B cell (primary cell): Measurements from ENCODE around the gene CCND2. TPM values are rescaled to one million over a fixed set of nuclear protein-coding genes. Genes with fewer than 3 reads are reported as not detected.
"Not testable (repeated sequence)": the region's sequence is repeated elsewhere in the genome, so short reads cannot be mapped to it uniquely, and the experiment has no call there.

Experiments
- ATAC-seq: fragments of 200-7000 bp; cut with Tn5 transposase; one replicate; pipeline ENCODE4 v1.10.0; 2021; ENCODE audit warnings: low read depth, mild to moderate bottlenecking, moderate number of reproducible peaks, moderate library complexity
- CTCF ChIA-PET: fragments of 350-600 bp; sonication (Branson Sonifier 250); formaldehyde crosslinking; loops from one replicate; lab custom pipeline; 2021; ENCODE audit warnings: antibody characterized with exemption, inconsistent platforms; lab: Charles Lee
- POLR2A ChIA-PET: fragments of 350-600 bp; sonication (Branson Sonifier 250); formaldehyde crosslinking; loops from one replicate; lab custom pipeline; 2021; ENCODE audit warnings: antibody characterized with exemption; lab: Charles Lee
- DNase-seq: peaks from one replicate; pipeline ENCODE4 v3.0.0; 2013
- H2AFZ ChIP-seq: 2 replicates; pipeline ENCODE4 v1.6.1; 2012; ENCODE audit warnings: mild to moderate bottlenecking, low read depth, low read length; ENCODE audit not compliant: insufficient read depth, poor library complexity, severe bottlenecking
- H3K27ac ChIP-seq, 2 donors: 1 replicate in 1 of 2; 2 replicates in 1 of 2; pipeline ENCODE4 v1.5.1; 2012 to 2013; ENCODE audit warnings: low read length in 2 of 2, mild to moderate bottlenecking in 2 of 2, moderate library complexity in 1 of 2
- H3K27me3 ChIP-seq, 4 experiments: fragments of 200-600 bp in 1 of 4; sonication (generic) in 1 of 4; replicated peaks in 1 of 4; 1 replicate in 2 of 4; 2 replicates in 2 of 4; pipeline versions ENCODE4 v1.6.1 to v1.7.0; 2013 to 2016; ENCODE audit warnings: low read length in 3 of 4, mild to moderate bottlenecking in 2 of 4, mixed read lengths in 1 of 4, moderate library complexity in 1 of 4; ENCODE audit not compliant: insufficient read depth in 4 of 4, control insufficient read depth in 3 of 4; ENCODE audit errors: control extremely low read depth in 1 of 4
- H3K36me3 ChIP-seq, 2 experiments: replicated peaks in 1 of 2; 1 replicate in 1 of 2; 2 replicates in 1 of 2; pipeline versions ENCODE4 v1.6.1 to v1.7.1; 2013; ENCODE audit warnings: low read length in 1 of 2; ENCODE audit not compliant: insufficient read depth in 2 of 2, control insufficient read depth in 1 of 2; ENCODE audit errors: control extremely low read depth in 1 of 2, extremely low read depth in 1 of 2
- H3K4me1 ChIP-seq, 2 donors: fragments of 200-600 bp in 1 of 2; sonication (generic) in 1 of 2; 1 replicate in 1 of 2; 2 replicates in 1 of 2; pipeline versions ENCODE4 v1.5.1 to v1.6.1; 2013 to 2017; ENCODE audit warnings: low read length in 2 of 2; ENCODE audit not compliant: control insufficient read depth in 2 of 2, insufficient read depth in 2 of 2
- H3K4me2 ChIP-seq: replicated peaks from 2 replicates; pipeline ENCODE3; 2012; ENCODE audit warnings: mild to moderate bottlenecking, low read depth, low read length; ENCODE audit not compliant: poor library complexity, severe bottlenecking
- H3K4me3 ChIP-seq, 5 experiments: fragments of 200-600 bp in 1 of 5; sonication (generic) in 1 of 5; 1 replicate in 3 of 5; 2 replicates in 2 of 5; pipeline versions ENCODE4 v1.5.1 to v1.7.0; 2011 to 2016; ENCODE audit warnings: low read length in 4 of 5, mild to moderate bottlenecking in 4 of 5, low read depth in 2 of 5, control low read depth in 1 of 5, moderate library complexity in 1 of 5; ENCODE audit not compliant: insufficient read depth in 1 of 5; ENCODE audit errors: control extremely low read depth in 1 of 5, extremely low read depth in 1 of 5
- H3K79me2 ChIP-seq: fragments of 200-600 bp; sonication (generic); one replicate; pipeline ENCODE4 v1.6.0; 2016; ENCODE audit warnings: low read length; ENCODE audit not compliant: control insufficient read depth, insufficient read depth
- H3K9ac ChIP-seq: fragments of 200-600 bp; sonication (generic); 2 replicates; pipeline ENCODE4 v1.6.1; 2017; ENCODE audit warnings: mild to moderate bottlenecking, low read length, moderate library complexity
- H3K9me3 ChIP-seq, 3 donors: one replicate each; pipeline versions ENCODE4 v1.6.1 to v1.7.1; 2013; ENCODE audit warnings: low read length in 2 of 3; ENCODE audit not compliant: control insufficient read depth in 2 of 3, insufficient read depth in 1 of 3; ENCODE audit errors: control extremely low read depth in 1 of 3
- H4K20me1 ChIP-seq: 2 replicates; pipeline ENCODE4 v1.6.0; 2012; ENCODE audit warnings: mild to moderate bottlenecking, low read length; ENCODE audit not compliant: insufficient read depth, control insufficient read depth, poor library complexity, severe bottlenecking
- H3K27ac Mint-ChIP-seq: one replicate; pipeline ENCODE4 v1.8.0; 2021; ENCODE audit warnings: mixed read lengths
- H3K27me3 Mint-ChIP-seq: one replicate; pipeline ENCODE4 v1.8.0; 2021; ENCODE audit warnings: mixed read lengths
- H3K4me1 Mint-ChIP-seq: one replicate; pipeline ENCODE4 v1.8.0; 2021; ENCODE audit warnings: mixed read lengths
- H3K4me3 Mint-ChIP-seq: one replicate; pipeline ENCODE4 v1.8.0; 2021; ENCODE audit warnings: mixed read lengths
- H3K9me3 Mint-ChIP-seq: one replicate; pipeline ENCODE4 v1.8.0; 2022; ENCODE audit warnings: mixed read lengths; ENCODE audit not compliant: insufficient read depth
- CTCF ChIP-seq: fragments of 200-600 bp; IDR thresholded peaks from one replicate; pipeline ENCODE4 v1.8.0; 2022; ENCODE audit warnings: antibody characterized with exemption, mild to moderate bottlenecking
- EZH2 ChIP-seq: IDR thresholded peaks from 2 replicates; pipeline ENCODE4 v1.6.1; 2012; ENCODE audit warnings: borderline replicate concordance, low read depth, mild to moderate bottlenecking, moderate library complexity, low read length; ENCODE audit not compliant: insufficient read depth, poor library complexity, severe bottlenecking
- WGBS: methylation state at CpG from one replicate; pipeline ENCODE4 v1.1.5; 2013; ENCODE audit warnings: missing lambda C conversion rate; ENCODE audit not compliant: insufficient coverage; 5-methylcytosine and 5-hydroxymethylcytosine counted together
- intact Hi-C: fragments of 100-400 bp; cut with micrococcal nuclease; formaldehyde crosslinking; loops from one replicate; pipeline ENCODE4 v1.10.0; 2022
- polyA plus RNA-seq: library from polyadenylated mRNA; depleted of rRNA; stranded (reverse); fragments of >200 nt; gene quantifications from 2 replicates; pipeline ENCODE4 v1.2.3, GENCODE V29; 2012
- total RNA-seq, 2 donors: library from RNA; stranded (reverse); fragments of 120-200 nt in 1 of 2; gene quantifications; 1 replicate in 1 of 2; 2 replicates in 1 of 2; pipeline versions ENCODE4 v1.2.3 to v1.2.4, GENCODE V29; 2013 to 2022

CCND2 gene
- total and polyA plus RNA-seq, 2 donors (not counting 1 experiment from before 2014, with no cell fraction given), result 9.2 to 20.6 TPM

- peaks cover 5 to 16% (median 15%) of the 10 kb centered on the region in 3 donors for H3K9me3 ChIP-seq
- no peaks in the 10 kb centered on the region for H4K20me1 ChIP-seq
- H2AFZ ChIP-seq, result no peak overlapping the region
- CTCF ChIA-PET, result interaction anchor here (0.7 kb wide), 1 partner anchor 27 kb away, joined by 3 read pairs; no protein-coding TSS in a partner anchor
- Mint-ChIP-seq H3K4me3 (no peak overlapping the region), H3K9me3 (peaks cover 16% of the 10 kb centered on the region), H3K27ac (no peak overlapping the region), H3K27me3 (peaks cover 24% of the 10 kb centered on the region), H3K4me1 (peaks cover 8% of the 10 kb centered on the region)
- DNase-seq, result no peak
- no peak overlapping the region for H3K4me3 ChIP-seq
- POLR2A ChIA-PET, result no interaction called here
- peaks cover 7 to 13% of the 10 kb centered on the region in 2 donors for H3K4me1 ChIP-seq
- H3K27me3 ChIP-seq, result peaks cover 0 to 7% (median 0%) of the 10 kb centered on the region in 4 experiments
- 70% methylated on average over 10 of the region's 10 CpGs for WGBS
- TF ChIP-seq EZH2 (no peak), CTCF (no peak)
- intact Hi-C loops, result no loop called here
- no peak for ATAC-seq
- no peaks in the 10 kb centered on the region for H3K79me2 ChIP-seq
- H3K36me3 ChIP-seq, result no peaks in the 10 kb centered on the region
- no peak overlapping the region for H3K9ac ChIP-seq
- no peak overlapping the region for H3K27ac ChIP-seq
- H3K4me2 ChIP-seq, result no peak overlapping the region
Measured at GRCh38 chr12:4242595-4242994, 31.0 kb upstream of the CCND2 start.

GRCh38 chr12:4243091-4243490, 30.5 kb upstream of the CCND2 start:
- WGBS, result 32% methylated on average over 5 of the region's 7 CpGs
- H3K79me2 ChIP-seq, result no peaks in the 10 kb centered on the region
- intact Hi-C loops, result no loop called here
- POLR2A ChIA-PET, result no interaction called here
- CTCF ChIA-PET, result interaction anchor here (0.7 kb wide), 1 partner anchor 26 kb away, joined by 3 read pairs; no protein-coding TSS in a partner anchor
- H3K36me3 ChIP-seq, result no peaks in the 10 kb centered on the region
- Mint-ChIP-seq H3K4me3 (no peak overlapping the region), H3K9me3 (peaks cover 11% of the 10 kb centered on the region), H3K4me1 (peaks cover 8% of the 10 kb centered on the region), H3K27ac (no peak overlapping the region), H3K27me3 (peaks cover 24% of the 10 kb centered on the region)
- no peak overlapping the region for H3K4me3 ChIP-seq
- no peak for ATAC-seq
- H3K4me2 ChIP-seq, result no peak overlapping the region
- no peaks in the 10 kb centered on the region for H4K20me1 ChIP-seq
- H3K27me3 ChIP-seq, result peaks cover 0 to 7% (median 0%) of the 10 kb centered on the region in 4 experiments
- no peak for DNase-seq
- no peak overlapping the region for H3K27ac ChIP-seq
- H3K4me1 ChIP-seq, result peaks cover 7 to 13% of the 10 kb centered on the region in 2 donors
- no peak overlapping the region for H3K9ac ChIP-seq
- TF ChIP-seq CTCF (no peak), EZH2 (no peak)
- no peak overlapping the region for H2AFZ ChIP-seq
- peaks cover 4 to 15% (median 14%) of the 10 kb centered on the region in 3 donors for H3K9me3 ChIP-seq

DNA sequence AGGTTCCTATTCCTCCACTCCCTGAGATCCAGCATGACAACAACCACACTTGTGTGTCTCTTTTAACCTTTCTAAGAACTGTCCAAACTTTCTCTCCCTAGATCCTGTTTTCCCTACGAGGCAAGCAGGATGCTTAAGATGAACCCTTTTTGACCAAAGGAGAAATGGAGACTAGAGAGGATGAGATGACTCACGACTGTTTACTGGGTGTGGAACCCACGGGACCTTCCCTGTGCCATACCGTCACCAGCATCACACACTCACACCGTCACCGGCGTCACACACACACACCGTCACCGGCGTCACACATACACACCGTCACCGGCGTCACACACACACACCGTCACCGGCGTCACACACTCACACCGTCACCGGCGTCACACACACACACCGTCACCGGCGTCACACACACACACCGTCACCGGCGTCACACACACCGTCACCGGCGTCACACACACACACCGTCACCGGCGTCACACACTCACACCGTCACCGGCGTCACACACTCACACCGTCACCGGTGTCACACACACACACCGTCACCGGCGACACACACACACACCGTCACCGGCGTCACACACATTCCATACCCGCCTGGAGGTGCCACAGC, 30.0 kb upstream of the CCND2 start:
- H4K20me1 ChIP-seq, H3K27me3 ChIP-seq, H3K27ac Mint-ChIP-seq, H3K4me3 Mint-ChIP-seq, H3K27ac ChIP-seq, H3K4me3 ChIP-seq, H3K9ac ChIP-seq, H3K4me2 ChIP-seq, POLR2A ChIA-PET, H3K36me3 ChIP-seq, H3K9me3 Mint-ChIP-seq, H2AFZ ChIP-seq, H3K79me2 ChIP-seq, DNase-seq, intact Hi-C loops, CTCF ChIA-PET, H3K4me1 Mint-ChIP-seq, ATAC-seq: not testable (repeated sequence)
- H3K9me3 ChIP-seq, result peaks cover 3 to 15% (median 12%) of the 10 kb centered on the region in 3 donors
- 76% methylated on average over 13 of the region's 43 CpGs for WGBS
- H3K4me1 ChIP-seq, result peaks cover 7 to 13% of the 10 kb centered on the region in 2 donors
- peaks cover 24% of the 10 kb centered on the region for H3K27me3 Mint-ChIP-seq
